GM10266 (cell line): ENCODE measurements around the gene SGCD.

Experiments used
- DNase-seq: peaks from one replicate; pipeline ENCODE4 v3.0.0; 2012; ENCODE audit errors: extremely low spot score
- TF ChIP-seq, protein P1 (sequence below): IDR thresholded peaks from 2 replicates; pipeline ENCODE4 v1.5.1; 2012; ENCODE audit warnings: mild to moderate bottlenecking, low read depth; ENCODE audit not compliant: control insufficient read depth, insufficient read depth; ENCODE audit errors: missing control alignments

SGCD gene

DNA sequence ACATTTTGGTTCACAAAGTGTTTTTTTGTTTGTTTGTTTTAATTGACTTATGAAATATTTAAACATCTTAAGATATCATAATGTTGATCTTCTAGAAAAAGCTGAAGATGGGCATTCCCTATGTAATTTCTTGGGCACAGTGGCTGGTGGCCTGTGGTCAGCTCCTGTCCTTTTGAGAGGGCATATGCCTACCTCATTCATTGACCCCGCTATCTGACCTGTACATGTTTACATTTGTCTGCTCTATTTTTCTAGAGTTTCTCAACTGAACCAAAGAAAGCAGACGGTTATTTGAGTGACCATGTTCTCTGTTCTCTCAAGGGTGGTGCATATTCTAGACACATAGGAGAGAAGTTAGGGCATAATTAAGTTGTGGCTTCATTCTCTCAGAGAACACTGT is 5.3 kb downstream of the SGCD start:
- TF ChIP-seq, protein P1, sequence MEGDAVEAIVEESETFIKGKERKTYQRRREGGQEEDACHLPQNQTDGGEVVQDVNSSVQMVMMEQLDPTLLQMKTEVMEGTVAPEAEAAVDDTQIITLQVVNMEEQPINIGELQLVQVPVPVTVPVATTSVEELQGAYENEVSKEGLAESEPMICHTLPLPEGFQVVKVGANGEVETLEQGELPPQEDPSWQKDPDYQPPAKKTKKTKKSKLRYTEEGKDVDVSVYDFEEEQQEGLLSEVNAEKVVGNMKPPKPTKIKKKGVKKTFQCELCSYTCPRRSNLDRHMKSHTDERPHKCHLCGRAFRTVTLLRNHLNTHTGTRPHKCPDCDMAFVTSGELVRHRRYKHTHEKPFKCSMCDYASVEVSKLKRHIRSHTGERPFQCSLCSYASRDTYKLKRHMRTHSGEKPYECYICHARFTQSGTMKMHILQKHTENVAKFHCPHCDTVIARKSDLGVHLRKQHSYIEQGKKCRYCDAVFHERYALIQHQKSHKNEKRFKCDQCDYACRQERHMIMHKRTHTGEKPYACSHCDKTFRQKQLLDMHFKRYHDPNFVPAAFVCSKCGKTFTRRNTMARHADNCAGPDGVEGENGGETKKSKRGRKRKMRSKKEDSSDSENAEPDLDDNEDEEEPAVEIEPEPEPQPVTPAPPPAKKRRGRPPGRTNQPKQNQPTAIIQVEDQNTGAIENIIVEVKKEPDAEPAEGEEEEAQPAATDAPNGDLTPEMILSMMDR: no peak
- no peak for DNase-seq

DNA sequence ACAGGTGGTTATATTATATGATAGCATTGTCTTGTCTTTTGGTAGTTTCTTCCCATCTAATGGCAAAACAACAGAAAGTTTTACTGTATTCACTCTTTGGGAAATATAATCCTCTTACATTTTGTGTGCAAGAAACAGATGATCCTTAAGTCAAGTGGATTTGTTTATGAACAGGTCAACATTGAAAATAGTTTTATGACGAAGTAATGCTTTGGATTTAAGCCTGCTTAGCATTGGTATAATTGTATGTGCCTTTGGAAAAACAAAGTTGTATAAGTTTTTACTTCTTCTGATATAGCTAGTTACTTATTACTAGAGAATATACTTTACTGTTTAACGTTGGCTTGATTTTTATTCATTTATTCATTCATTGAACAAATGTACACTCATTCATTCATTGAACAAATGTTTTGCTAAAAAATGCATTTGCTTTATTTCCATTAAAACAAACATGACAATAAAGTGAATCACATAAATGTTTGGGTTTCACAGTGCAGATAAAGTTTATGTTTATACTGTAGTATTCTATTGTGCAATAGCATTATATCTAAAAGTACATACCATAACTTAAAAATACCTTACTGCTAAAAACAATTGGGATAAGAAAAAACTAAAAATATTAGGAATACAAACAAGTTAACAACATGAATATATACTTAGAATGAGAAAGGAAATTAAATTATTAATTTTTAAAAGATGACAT is 12.3 kb downstream of the SGCD start:
- TF ChIP-seq, protein P1: no peak
- DNase-seq: no peak

DNA sequence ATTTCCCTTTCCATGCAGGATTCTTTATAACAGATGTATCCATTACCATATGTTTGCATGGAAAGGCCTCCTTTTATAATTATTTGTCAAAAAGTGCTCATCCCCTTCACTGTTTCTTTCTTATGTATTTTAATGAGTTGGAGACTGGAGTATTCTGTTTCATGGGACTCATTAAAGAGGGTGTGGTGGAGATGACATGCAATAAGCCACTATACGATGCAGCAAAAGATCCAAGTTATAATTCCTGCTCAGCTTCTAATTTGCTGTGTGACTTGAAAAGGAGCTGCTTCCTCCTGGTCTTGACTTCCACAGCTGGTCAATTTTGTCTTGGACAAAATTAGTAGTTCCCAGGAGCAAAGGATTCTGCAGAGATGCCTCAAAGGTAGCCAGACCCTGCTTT is 13.9 kb downstream of the SGCD start:
- DNase-seq: no peak
- TF ChIP-seq, protein P1: no peak

DNA sequence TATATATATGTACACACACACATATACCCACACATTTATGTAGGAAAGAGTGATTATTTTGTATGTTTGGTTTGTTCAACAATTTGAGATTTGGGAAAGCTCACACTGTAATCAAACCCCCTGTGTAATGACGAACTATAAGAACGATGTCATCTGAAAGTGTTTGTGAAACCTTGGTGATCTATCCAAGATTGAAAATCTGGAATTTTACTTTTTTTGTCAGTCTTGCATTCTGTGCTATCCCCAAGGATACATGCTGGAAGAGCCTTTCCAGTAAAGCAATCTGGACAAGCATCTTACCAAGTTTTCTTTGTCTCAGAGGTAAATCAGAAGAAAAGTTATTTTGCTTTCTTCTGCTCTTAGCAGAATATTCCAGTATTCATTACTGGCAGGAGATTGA is 23.3 kb downstream of the SGCD start:
- no peak for DNase-seq
- TF ChIP-seq, protein P1: no peak

DNA sequence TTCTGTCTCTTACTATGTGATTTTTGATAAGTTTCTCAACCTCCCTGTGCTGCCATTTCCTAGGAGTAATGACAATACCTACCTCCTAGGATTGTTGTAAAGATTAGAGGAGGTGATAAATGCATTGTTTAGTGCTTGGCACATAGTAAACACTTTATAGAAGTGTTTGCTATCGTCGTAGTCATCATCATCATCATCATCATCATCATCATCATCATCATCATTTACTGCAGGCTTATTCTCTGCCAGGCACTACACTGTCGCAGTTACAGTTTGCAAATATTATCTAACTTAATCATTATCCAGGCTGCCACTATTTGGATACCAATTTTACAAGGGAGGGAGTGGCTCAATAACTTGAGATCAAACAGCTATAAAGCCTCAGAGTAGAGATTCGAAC is 24.5 kb downstream of the SGCD start:
- TF ChIP-seq, protein P1: no peak
- no peak for DNase-seq

DNA sequence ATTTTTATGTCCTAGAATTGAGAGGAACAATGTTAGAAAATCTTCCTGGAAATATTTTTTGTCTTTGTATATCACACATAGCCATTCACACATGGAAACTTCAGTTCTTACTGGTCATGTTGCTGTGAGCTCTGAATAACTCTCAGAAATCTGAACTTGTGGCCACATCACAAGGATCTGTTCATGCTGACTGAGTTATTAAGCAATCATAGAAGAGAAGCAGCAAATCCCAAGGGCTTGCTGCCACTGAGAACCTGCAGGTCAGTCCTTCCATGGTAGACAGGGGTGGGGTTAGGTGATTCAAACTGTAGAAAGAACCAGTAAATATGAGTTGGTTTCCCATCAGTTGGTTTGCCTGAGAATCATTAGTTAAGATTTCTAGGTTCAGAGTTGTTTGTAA is 27.6 kb downstream of the SGCD start:
- DNase-seq: no peak
- TF ChIP-seq, protein P1: no peak

DNA sequence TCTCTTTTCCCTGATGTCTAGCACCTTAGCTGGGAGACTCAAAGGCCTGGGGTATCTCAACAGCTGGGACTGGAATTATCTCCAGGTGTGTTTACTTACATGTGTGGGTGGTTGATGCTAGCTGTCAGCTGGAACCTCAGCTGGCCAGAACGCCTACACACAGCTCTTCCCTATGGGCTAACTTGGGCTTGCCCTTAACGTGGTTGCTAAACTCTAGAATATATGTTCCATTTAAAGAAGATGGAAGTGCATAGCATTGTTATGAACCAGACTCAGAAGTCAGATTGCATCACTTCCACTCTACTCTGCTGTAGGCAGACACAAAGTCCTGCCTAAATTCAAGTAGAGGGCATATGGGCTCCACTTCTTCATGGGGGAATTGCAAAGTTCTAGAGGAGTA is 29.3 kb downstream of the SGCD start:
- TF ChIP-seq, protein P1: no peak
- DNase-seq: no peak
